Uterus (tissue), 2 donors: ENCODE data around the gene PLCB2.

Experiments
- CTCF ChIP-seq, 4 experiments: fragments of 200-600 bp in 2 of 4; fragments of 450-650 bp in 2 of 4; sonication (generic) in 2 of 4; IDR thresholded peaks; one replicate each; pipeline ENCODE4 v1.5.1; 2016 to 2019; ENCODE audit warnings: antibody characterized with exemption in 4 of 4, mild to moderate bottlenecking in 2 of 4, moderate library complexity in 1 of 4
- POLR2A ChIP-seq, 2 donors: fragments of 450-650 bp; IDR thresholded peaks; one replicate each; pipeline ENCODE4 v1.6.1; 2016; ENCODE audit warnings: antibody characterized with exemption in 2 of 2, mild to moderate bottlenecking in 1 of 2, moderate library complexity in 1 of 2

GRCh38 chr15:40271685-40272484 lies 35.9 kb downstream of the PLCB2 start:
- TF ChIP-seq CTCF (IDR thresholded peaks at IDR 0.05) (no peak), POLR2A (IDR thresholded peaks at IDR 0.05) (no peak)
